Skeletal muscle satellite cell (primary cell): ENCODE data around the gene LYZ. TPM values are rescaled to one million over a fixed set of nuclear protein-coding genes. Genes with fewer than 3 reads are reported as not detected.
"Not testable (repeated sequence)": the region's sequence is repeated elsewhere in the genome, so short reads cannot be mapped to it uniquely, and the experiment has no call there.

Experiments used
- H3K27me3 ChIP-seq: 2 replicates; pipeline ENCODE4 v1.7.0; 2013; ENCODE audit warnings: low read length; ENCODE audit not compliant: control insufficient read depth, insufficient read depth
- H3K36me3 ChIP-seq: 2 replicates; pipeline ENCODE4 v1.7.0; 2013; ENCODE audit warnings: mild to moderate bottlenecking, control low read depth, low read length; ENCODE audit not compliant: insufficient read depth
- H3K4me1 ChIP-seq: 2 replicates; pipeline ENCODE4 v1.7.0; 2013; ENCODE audit warnings: low read length; ENCODE audit not compliant: control insufficient read depth, insufficient read depth
- H3K4me2 ChIP-seq: 2 replicates; pipeline ENCODE4 v1.7.0; 2013; ENCODE audit warnings: mild to moderate bottlenecking, low read length
- H3K4me3 ChIP-seq: 2 replicates; pipeline ENCODE4 v1.7.0; 2013; ENCODE audit warnings: low read length
- H3K9ac ChIP-seq: 2 replicates; pipeline ENCODE4 v1.7.0; 2013; ENCODE audit warnings: mild to moderate bottlenecking, low read depth, low read length, moderate library complexity
- H3K9me3 ChIP-seq: replicated peaks from 2 replicates; pipeline ENCODE4 v1.7.0; 2013; ENCODE audit warnings: mild to moderate bottlenecking, control low read depth, low read length
- total RNA-seq: library from RNA; depleted of rRNA; stranded (reverse); fragments of >200 nt; gene quantifications from 2 replicates; pipeline ENCODE4 v1.2.3, GENCODE V29; 2012; rRNA removed

The LYZ gene
- not detected in 2 replicates for total RNA-seq

GRCh38 chr12:69348162-69348938, at the start of gene LYZ:
LYZ (plus strand) TSS chr12:69348381; CDS start chr12:69348409, 28 bp downstream.
- Histone ChIP-seq H3K4me1 (no peaks in the 10 kb centered on the region), H3K36me3 (no peaks in the 10 kb centered on the region), H3K27me3 (peaks cover 23% of the 10 kb centered on the region), H3K9me3 (no peaks in the 10 kb centered on the region), H3K4me3 (no peak within 1 kb of the TSS), H3K4me2 (no peak within 1 kb of the TSS), H3K9ac (no peak within 1 kb of the TSS)

- no peaks in the 10 kb centered on the region for H3K4me1 ChIP-seq
- H3K27me3 ChIP-seq = peaks cover 30% of the 10 kb centered on the region
- H3K9me3 ChIP-seq = no peaks in the 10 kb centered on the region
- no peaks in the 10 kb centered on the region for H3K36me3 ChIP-seq
- no peak overlapping the region for H3K4me2 ChIP-seq
- H3K9ac ChIP-seq = no peak overlapping the region
- no peak overlapping the region for H3K4me3 ChIP-seq
Observed at GRCh38 chr12:69298947-69299346, 49.2 kb upstream of the LYZ start.

GRCh38 chr12:69304284-69304683, 43.9 kb upstream of the LYZ start:
- Histone ChIP-seq H3K9ac (no peak overlapping the region), H3K9me3 (no peaks in the 10 kb centered on the region), H3K4me2 (no peak overlapping the region), H3K4me1 (no peaks in the 10 kb centered on the region), H3K27me3 (peaks cover 25% of the 10 kb centered on the region), H3K4me3 (no peak overlapping the region), H3K36me3 (no peaks in the 10 kb centered on the region)

GRCh38 chr12:69309461-69309860, 38.7 kb upstream of the LYZ start:
- no peak overlapping the region for H3K4me2 ChIP-seq
- no peaks in the 10 kb centered on the region for H3K4me1 ChIP-seq
- H3K27me3 ChIP-seq = no peaks in the 10 kb centered on the region
- no peaks in the 10 kb centered on the region for H3K9me3 ChIP-seq
- no peaks in the 10 kb centered on the region for H3K36me3 ChIP-seq
- no peak overlapping the region for H3K9ac ChIP-seq
- H3K4me3 ChIP-seq = no peak overlapping the region

GRCh38 chr12:69313209-69313608, 35.0 kb upstream of the LYZ start:
- H3K27me3 ChIP-seq = no peaks in the 10 kb centered on the region
- H3K9ac ChIP-seq = no peak overlapping the region
- H3K4me2 ChIP-seq = no peak overlapping the region
- H3K9me3 ChIP-seq = no peaks in the 10 kb centered on the region
- H3K4me1 ChIP-seq = no peaks in the 10 kb centered on the region
- H3K36me3 ChIP-seq = no peaks in the 10 kb centered on the region
- H3K4me3 ChIP-seq = no peak overlapping the region

- H3K4me2 ChIP-seq, H3K9me3 ChIP-seq, H3K4me3 ChIP-seq, H3K4me1 ChIP-seq, H3K36me3 ChIP-seq, H3K9ac ChIP-seq: not testable (repeated sequence)
- H3K27me3 ChIP-seq = peaks cover 12% of the 10 kb centered on the region
Observed at GRCh38 chr12:69316784-69317183, 31.4 kb upstream of the LYZ start.

- H3K9me3 ChIP-seq, H3K4me3 ChIP-seq, H3K9ac ChIP-seq, H3K36me3 ChIP-seq, H3K4me2 ChIP-seq, H3K4me1 ChIP-seq: not testable (repeated sequence)
- H3K27me3 ChIP-seq = peaks cover 12% of the 10 kb centered on the region
Observed at GRCh38 chr12:69317233-69317632, 30.9 kb upstream of the LYZ start.

GRCh38 chr12:69318225-69318624, 30.0 kb upstream of the LYZ start:
- H3K4me1 ChIP-seq = no peaks in the 10 kb centered on the region
- H3K9me3 ChIP-seq = no peaks in the 10 kb centered on the region
- no peak overlapping the region for H3K4me3 ChIP-seq
- no peak overlapping the region for H3K9ac ChIP-seq
- H3K36me3 ChIP-seq = no peaks in the 10 kb centered on the region
- peaks cover 17% of the 10 kb centered on the region for H3K27me3 ChIP-seq
- H3K4me2 ChIP-seq = no peak overlapping the region

GRCh38 chr12:69321351-69321750, 26.8 kb upstream of the LYZ start:
- Histone ChIP-seq H3K4me2 (no peak overlapping the region), H3K4me1 (no peaks in the 10 kb centered on the region), H3K4me3 (no peak overlapping the region), H3K36me3 (no peaks in the 10 kb centered on the region), H3K9ac (no peak overlapping the region), H3K9me3 (no peaks in the 10 kb centered on the region), H3K27me3 (peaks cover 34% of the 10 kb centered on the region)

GRCh38 chr12:69324797-69325466, 23.2 kb upstream of the LYZ start:
- H3K9ac ChIP-seq = no peak overlapping the region
- H3K9me3 ChIP-seq = no peaks in the 10 kb centered on the region
- H3K4me3 ChIP-seq = no peak overlapping the region
- H3K4me1 ChIP-seq = no peaks in the 10 kb centered on the region
- peaks cover 51% of the 10 kb centered on the region for H3K27me3 ChIP-seq
- H3K36me3 ChIP-seq = no peaks in the 10 kb centered on the region
- no peak overlapping the region for H3K4me2 ChIP-seq

GRCh38 chr12:69328426-69328825, 19.8 kb upstream of the LYZ start:
- Histone ChIP-seq H3K9ac (no peak overlapping the region), H3K36me3 (no peaks in the 10 kb centered on the region), H3K4me3 (no peak overlapping the region), H3K4me2 (no peak overlapping the region), H3K4me1 (peaks cover 3% of the 10 kb centered on the region), H3K9me3 (no peaks in the 10 kb centered on the region), H3K27me3 (peaks cover 57% of the 10 kb centered on the region)
